Lower lobe of right lung (tissue), 2 donors: ENCODE data around the gene BICDL2. TPM values are rescaled to one million over a fixed set of nuclear protein-coding genes. Genes with fewer than 3 reads are reported as not detected.

Source experiments
- ATAC-seq, 2 donors: fragments of 200-7000 bp; cut with Tn5 transposase; one replicate each; pipeline ENCODE4 v1.9.1; 2020 to 2022; ENCODE audit warnings: mild to moderate bottlenecking in 2 of 2, moderate library complexity in 2 of 2
- DNase-seq: peaks from one replicate; pipeline ENCODE4 v3.0.0-alpha.2; 2020
- H3K27ac ChIP-seq: fragments of 200-600 bp; one replicate; pipeline ENCODE4 v1.8.0; 2022
- H3K27me3 ChIP-seq: fragments of 200-600 bp; one replicate; pipeline ENCODE4 v1.8.0; 2022; ENCODE audit warnings: low read depth
- H3K36me3 ChIP-seq: fragments of 200-600 bp; one replicate; pipeline ENCODE4 v1.8.0; 2022; ENCODE audit warnings: mild to moderate bottlenecking
- H3K4me1 ChIP-seq: fragments of 200-600 bp; one replicate; pipeline ENCODE4 v1.8.0; 2022
- H3K4me3 ChIP-seq: fragments of 200-600 bp; one replicate; pipeline ENCODE4 v1.8.0; 2022; ENCODE audit warnings: mild to moderate bottlenecking
- H3K9me3 ChIP-seq: fragments of 200-600 bp; one replicate; pipeline ENCODE4 v1.8.0; 2022
- CTCF ChIP-seq: fragments of 200-600 bp; IDR thresholded peaks from one replicate; pipeline ENCODE4 v1.8.0; 2022; ENCODE audit warnings: antibody characterized with exemption, mild to moderate bottlenecking
- intact Hi-C: fragments of 100-400 bp; cut with DNase I; formaldehyde crosslinking; loops from one replicate; pipeline ENCODE4 v1.11.0; 2022
- total RNA-seq: library from RNA; stranded (reverse); fragmentation: NEBNext Ultra II Directional; extraction: Animal tissue kit (Norgen Biotek cat#: 25700); gene quantifications from one replicate; pipeline ENCODE4 v1.2.1, GENCODE V29; 2021
- donor health status: DM: no; HTN: yes; CAD: no; lungs with severe emphysema.

The BICDL2 gene
- total RNA-seq, 1 donor from 2014 or later: 19.5 TPM

- ATAC-seq (no peak), DNase-seq (no peak)
- intact Hi-C loops: no loop called here
- no peak for TF ChIP-seq CTCF
- H3K36me3 ChIP-seq: no peaks in the 10 kb centered on the region
- H3K27me3 ChIP-seq: peaks cover 4% of the 10 kb centered on the region
- no peaks in the 10 kb centered on the region for H3K9me3 ChIP-seq
- H3K4me1 ChIP-seq: peaks cover 33% of the 10 kb centered on the region
- peak overlapping the region; percentile 87 for H3K27ac ChIP-seq
- peak overlapping the region; percentile 67 for H3K4me3 ChIP-seq
Measured at GRCh38 chr16:2981177-2981898, 55.4 kb downstream of the BICDL2 start.

- Histone ChIP-seq H3K4me1 (peaks cover 33% of the 10 kb centered on the region), H3K9me3 (no peaks in the 10 kb centered on the region), H3K36me3 (no peaks in the 10 kb centered on the region), H3K27me3 (peaks cover 4% of the 10 kb centered on the region), H3K4me3 (peak within 1 kb of the TSS; percentile 67), H3K27ac (peak within 1 kb of the TSS; percentile 87)
- peak; percentile 96 for ATAC-seq
- intact Hi-C loops: no loop called here
- DNase-seq: peak; percentile 94
- TF ChIP-seq CTCF: no peak
Measured at GRCh38 chr16:2980227-2981176, 56.2 kb downstream of the BICDL2 start, which contains the start of gene PKMYT1. Gene PKMYT1 (minus strand): TSS chr16:2980446. CDS start chr16:2979657, 789 bp downstream.

GRCh38 chr16:2979669-2980226 lies 57.0 kb downstream of the BICDL2 start:
- H3K4me1 ChIP-seq: peaks cover 33% of the 10 kb centered on the region
- intact Hi-C loops: no loop called here
- DNase-seq (no peak), ATAC-seq (no peak)
- no peaks in the 10 kb centered on the region for H3K36me3 ChIP-seq
- H3K27me3 ChIP-seq: peaks cover 4% of the 10 kb centered on the region
- no peaks in the 10 kb centered on the region for H3K9me3 ChIP-seq
- H3K4me3 ChIP-seq: peak overlapping the region; percentile 67
- no peak overlapping the region for H3K27ac ChIP-seq
- TF ChIP-seq CTCF: no peak

Other genes starting within 250 kb of the BICDL2 start
- gene PRSS33, start 249.4 kb downstream of the BICDL2 start, total RNA-seq: not detected
- gene PRSS41, start 238.5 kb downstream of the BICDL2 start, total RNA-seq: not detected
- gene PRSS21, start 219.7 kb downstream of the BICDL2 start, total RNA-seq: 26.5 TPM
- gene ZG16B, start 206.6 kb downstream of the BICDL2 start, total RNA-seq: 4.5 TPM
- 15.3 TPM for gene PRSS22, start 178.8 kb downstream of the BICDL2 start, total RNA-seq
- 27.8 TPM for gene FLYWCH2, start 153.7 kb downstream of the BICDL2 start, total RNA-seq
- 34.7 TPM for gene FLYWCH1, start 125.0 kb downstream of the BICDL2 start, total RNA-seq
- not detected for gene KREMEN2, start 72.7 kb downstream of the BICDL2 start, total RNA-seq
- 10.8 TPM for gene PAQR4, start 67.6 kb downstream of the BICDL2 start, total RNA-seq
- 4.0 TPM for gene PKMYT1, start 56.5 kb downstream of the BICDL2 start, total RNA-seq
- gene CLDN9, start 24.0 kb downstream of the BICDL2 start, total RNA-seq: 1.0 TPM
- gene CLDN6, start 18.8 kb downstream of the BICDL2 start, total RNA-seq: not detected
- gene TNFRSF12A, start 16.6 kb downstream of the BICDL2 start, total RNA-seq: 28.8 TPM
- gene HCFC1R1, start 13.0 kb downstream of the BICDL2 start, total RNA-seq: 43.2 TPM
- 26.8 TPM for gene THOC6, start 12.9 kb downstream of the BICDL2 start, total RNA-seq
- 22.7 TPM for gene MMP25, start 9.6 kb upstream of the BICDL2 start, total RNA-seq
- 79.1 TPM for gene IL32, start 28.7 kb upstream of the BICDL2 start, total RNA-seq
- gene ZSCAN10, start 62.4 kb upstream of the BICDL2 start, total RNA-seq: not detected
- gene ZNF205, start 75.6 kb upstream of the BICDL2 start, total RNA-seq: 11.9 TPM
- 10.2 TPM for gene ZNF213, start 98.1 kb upstream of the BICDL2 start, total RNA-seq
- gene OR1F1, start 151.3 kb upstream of the BICDL2 start, total RNA-seq: not detected
- gene ZNF200, start 198.2 kb upstream of the BICDL2 start, total RNA-seq: 12.0 TPM
- gene MEFV, start 219.7 kb upstream of the BICDL2 start, total RNA-seq: 13.5 TPM
- 23.2 TPM for gene ZNF263, start 246.5 kb upstream of the BICDL2 start, total RNA-seq